Central memory CD4-positive, alpha-beta T cell (primary cell): Measurements from ENCODE around the gene MOB3A.

ENCODE experiments used
- DNase-seq: peaks from one replicate; pipeline ENCODE4 v3.0.0; 2022

Gene MOB3A

DNA sequence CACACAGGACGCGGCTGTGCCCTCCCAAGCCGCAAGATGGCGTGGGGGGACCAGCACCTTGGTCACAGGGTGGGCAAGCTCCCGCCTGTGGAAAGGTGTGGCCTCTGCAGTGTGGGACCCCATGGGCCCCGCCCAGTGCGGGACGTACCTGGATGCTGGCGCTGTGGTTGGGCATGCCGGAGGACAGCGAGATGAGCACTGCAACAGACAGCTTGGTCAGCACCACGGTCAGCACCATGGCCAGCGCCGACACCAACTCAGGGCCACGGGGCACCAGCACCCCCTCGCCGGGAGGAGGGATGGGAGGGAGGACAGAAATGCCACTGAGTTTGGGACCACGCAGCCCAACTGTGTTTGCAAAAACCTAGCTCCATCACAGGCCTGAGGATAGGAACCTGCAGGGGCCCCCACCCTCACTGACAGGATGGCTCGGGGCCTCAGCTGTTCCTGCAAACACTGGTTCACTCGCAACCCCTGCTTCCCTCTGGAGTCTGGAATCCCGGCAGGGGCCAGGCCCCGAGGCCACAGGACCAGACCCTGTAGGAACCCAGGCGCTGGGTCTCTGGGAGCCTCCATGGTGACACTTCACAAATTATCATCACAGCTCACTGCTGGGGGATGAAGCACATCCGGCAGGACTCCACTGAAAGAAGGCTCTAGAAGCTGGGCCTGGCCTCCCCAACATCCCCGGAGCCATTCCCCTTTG, 27.7 kb upstream of the MOB3A start:
- no peak for DNase-seq

DNA sequence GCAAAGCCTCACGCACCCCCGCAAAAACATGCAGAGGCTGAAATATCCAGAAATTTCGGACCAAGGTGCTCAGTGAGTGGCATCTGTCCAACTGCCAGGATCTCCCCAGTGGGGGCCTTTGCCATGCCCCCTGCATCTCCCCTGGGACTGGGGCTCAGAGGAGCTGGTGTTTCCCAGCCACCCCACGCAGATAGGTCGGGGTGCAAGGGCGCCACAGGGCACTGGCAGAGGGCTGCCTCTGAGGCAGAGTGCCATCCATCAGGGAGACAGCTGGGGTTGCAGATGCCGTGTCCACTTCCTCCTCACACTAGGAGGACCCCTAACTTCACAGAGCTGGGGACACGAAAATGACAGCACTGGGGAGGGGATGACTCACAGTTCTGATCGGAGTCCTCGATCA, 26.9 kb upstream of the MOB3A start:
- DNase-seq, result no peak

DNA sequence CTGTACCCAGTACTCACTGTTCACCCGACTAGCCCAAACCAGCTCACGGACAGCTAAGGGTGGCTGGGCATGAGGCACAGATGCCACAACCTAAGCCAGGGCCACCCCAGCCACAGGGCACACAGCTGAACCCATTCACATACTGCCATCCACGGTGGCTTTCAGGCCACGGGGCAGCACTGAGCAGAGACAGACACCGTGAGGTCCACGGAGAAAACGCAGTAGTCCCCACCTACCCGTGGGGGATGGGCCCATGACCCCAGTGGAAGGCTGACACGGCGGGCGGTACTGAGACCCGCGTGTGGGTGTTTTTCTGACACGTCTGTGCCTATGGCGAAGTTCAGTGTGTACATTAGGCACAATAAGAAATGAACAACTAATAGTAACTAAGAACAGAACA, 26.1 kb upstream of the MOB3A start:
- no peak for DNase-seq

DNA sequence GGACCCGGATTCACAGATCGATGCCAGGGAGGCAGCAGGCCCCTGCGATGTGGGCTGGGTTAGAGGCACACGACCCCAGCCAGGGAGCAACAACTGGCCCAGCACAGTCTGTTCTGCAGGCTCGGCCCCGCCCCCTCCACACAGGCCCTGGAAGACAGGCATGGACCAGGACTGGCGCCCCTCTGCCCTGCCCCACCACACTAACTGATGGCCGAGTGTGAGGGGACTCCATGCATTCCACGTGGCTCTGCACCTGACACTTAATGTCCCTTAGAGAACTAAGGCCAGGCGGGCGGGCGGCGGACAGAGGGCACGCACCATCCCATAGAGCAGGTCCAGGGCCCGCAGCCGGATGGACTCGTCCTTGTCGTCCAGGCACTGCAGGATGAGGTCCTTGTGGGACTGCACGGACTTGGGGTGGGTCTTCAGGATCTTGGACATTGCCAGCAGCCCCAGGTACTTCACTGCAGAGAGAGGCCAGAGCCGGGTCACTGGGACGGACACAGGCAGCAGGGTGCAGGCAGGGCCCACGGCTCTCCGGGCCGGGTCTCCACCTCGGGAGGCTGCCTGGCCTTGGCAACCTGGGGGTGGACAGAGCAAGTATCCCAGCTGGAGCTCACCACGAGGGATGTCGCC, 25.4 kb upstream of the MOB3A start:
- DNase-seq, result no peak

DNA sequence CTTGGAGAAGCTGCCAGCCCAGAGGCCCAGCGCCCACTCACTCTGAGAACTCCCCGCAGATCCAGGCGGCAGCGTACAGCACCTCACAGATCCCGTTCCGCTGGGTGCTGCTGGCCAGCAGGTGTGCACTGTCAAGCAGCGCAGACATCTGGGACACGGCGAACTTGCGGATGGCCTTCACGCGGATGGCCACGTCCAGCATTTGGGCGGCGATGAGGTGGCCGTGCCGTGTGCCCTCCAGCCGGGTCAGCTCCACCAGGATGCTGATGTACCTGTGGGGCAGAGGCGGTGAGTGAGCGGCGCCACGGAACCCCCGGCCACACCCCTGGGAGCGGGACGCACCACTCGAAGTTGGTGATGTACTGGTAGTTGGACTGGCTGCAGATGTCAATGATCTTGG, 24.7 kb upstream of the MOB3A start:
- no peak for DNase-seq

DNA sequence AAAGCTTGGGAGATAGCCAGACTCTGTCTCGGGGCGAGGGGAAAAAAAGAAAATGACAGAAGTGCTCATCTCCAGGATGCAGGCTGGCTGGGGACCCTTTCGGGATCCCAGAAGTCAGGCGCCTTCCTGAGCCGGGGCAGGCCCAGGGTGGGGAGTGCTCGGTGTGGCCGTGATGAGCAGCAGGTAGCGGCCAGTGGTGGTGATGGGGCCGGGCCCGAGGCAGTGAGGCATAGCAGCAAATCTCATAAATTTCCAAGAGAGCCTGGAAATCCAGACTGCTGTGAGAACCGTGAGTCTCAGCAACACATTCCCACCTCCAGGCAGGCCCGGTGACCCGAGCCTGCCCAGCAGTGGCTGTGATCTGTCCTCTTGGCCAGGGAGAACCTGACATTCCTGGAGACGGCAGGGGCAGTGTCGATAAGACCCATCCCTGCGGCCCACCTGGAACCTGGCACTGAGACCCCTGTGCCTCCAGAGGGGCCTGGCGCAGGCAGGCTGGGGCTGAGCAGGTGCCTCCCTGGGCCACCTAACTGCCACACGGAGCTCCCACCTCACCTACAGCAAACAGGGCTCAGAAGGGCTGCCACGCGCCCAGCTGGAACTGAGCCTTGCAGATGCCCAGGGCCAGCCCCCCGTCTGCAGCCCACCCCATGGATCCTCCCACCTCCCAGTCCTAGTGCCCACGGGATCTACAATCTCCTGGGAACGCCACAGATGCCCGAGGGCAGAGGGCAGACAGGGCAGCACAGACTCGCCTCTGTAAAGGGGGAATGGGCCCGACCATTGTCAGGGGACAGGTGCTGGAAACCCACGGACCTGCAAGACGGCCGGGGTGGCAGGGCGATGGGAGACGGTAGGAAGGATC, 24.0 kb upstream of the MOB3A start:
- DNase-seq, result no peak

DNA sequence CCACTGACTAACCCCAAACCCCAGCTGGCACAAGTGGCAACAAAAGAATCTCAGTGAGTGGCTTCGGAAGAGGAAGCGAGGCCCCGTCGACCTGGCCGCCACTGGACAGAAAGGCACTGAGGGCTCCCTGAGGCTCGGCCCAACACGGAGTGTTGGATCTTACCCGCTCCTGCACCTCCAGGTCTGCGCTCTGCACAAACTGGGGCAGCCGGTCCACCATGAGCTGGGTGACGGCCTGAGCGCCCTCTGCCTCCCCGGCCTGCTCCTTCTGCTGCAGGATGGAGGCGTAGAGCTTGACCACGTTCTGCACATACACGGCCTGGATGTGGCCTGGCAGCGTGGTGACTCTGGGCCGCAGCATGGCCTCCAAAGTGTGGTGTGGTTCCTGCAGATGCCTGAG, 22.3 kb upstream of the MOB3A start:
- no peak for DNase-seq

DNA sequence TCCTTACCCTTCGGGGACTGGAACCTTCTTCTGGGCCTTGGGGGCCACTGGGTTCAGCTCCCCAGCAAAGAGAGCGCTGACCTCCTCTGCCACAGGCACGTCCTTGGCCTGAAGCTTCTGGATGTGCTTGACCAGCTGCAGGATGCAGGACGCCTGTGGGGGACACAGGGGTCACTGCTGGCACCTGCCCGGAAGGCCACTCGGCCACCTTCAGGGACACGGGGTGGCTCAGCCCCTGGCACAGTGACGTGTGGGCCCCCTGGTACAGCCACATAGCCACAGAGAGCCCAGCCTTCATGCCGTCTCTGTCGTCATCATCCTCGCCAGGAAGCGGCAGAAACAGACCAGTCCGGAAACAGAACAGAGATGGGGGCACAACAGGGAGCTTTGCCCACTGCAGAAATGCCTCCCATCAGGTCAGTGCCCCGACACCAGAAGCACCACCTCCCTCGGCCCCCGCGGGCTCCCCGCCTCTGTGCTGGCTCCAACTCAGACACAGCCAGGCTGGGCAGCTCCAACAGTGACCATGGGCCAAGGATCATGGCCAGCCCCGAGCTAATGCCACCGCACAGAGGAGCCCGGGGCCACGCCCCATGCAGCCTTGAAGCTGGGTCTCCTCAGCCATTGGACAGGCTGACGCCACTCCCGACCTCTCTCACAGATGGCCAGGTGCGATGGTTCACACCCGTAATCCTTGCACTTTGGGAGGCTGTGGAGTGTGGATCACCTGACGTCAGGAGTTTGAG, 21.3 kb upstream of the MOB3A start:
- DNase-seq, result no peak

DNA sequence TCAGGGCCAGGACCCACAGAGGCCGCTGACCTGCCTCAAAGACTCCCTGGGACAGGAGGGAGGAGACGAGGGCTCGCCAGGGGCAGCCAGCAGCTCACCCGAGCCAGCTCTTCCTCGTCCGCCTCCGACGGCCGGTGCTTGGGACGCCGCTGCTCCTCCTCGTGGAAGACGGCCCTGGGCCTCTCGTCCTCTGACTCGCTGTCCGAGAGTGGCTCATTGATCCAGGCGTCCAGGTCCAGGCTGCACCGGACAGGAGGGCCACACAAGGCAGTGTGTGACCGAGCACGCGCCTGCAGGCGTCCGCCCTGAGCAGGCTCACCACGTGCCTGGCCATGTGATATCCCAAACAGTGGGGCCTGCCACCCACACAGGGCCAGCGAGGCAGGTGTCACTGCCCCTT, 20.4 kb upstream of the MOB3A start:
- DNase-seq, result no peak

DNA sequence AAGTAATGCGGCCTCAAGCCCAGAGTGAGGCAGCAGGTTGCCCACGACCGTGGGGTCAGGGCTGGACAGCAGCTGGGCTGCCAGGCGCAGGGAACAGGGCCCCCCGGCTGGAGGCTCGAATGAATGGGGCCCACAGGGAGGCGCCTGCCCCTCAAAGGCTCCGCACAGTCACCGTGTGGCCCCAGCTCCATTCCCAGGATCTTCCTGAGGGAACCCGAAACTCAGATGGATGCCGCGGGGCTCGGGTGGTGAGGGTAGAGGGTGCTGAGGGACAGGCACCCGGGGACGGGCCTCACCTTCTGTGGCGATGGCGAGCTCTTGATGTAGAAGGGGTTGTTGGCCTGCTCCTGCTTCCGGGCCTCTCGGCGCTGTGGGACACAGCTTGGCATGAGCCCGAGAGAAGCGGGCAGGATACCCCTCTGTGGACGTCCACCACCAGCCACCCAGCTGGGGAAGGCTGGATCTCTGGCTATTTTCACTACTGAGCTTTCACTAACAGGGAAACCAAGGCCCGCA, 19.8 kb upstream of the MOB3A start:
- no peak for DNase-seq

DNA sequence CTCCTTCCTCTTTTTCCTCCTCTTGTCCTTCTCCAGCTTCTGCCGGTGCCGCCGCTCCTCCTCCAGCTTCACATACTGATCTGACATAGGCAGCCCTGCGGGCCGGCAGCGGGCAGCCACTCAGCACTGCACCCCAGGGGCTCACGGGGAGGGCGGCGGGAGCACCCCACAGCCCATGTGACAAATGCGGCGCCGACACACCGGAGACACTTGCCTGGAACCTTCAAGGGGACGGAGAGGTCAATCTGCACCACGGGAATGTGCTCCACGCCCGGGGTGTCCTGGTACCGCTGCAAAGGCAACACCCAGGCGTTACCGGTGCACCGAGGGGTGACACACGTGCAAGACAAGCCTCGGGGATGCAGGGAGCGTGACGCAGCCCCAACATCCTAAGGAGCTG, 19.2 kb upstream of the MOB3A start:
- DNase-seq, result no peak

DNA sequence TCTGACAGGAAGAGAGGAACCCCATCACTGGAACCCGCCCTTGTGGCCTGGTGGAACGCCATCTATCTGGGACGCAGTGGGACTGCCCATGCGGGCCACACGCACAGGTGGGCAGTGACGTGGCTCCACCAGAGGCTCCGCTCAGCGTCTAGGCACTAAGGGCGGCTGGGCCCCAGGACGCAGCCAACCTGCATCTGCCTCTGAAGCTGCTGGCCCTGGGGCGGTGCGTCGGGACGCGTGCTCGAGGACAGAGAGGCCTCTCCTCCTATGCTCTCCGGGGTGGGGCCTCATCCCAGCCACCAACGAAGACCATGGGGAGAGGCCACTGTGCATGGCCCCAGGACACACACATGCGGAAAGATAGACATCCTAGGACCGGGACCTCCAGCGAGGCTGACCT, 18.7 kb upstream of the MOB3A start:
- no peak for DNase-seq

DNA sequence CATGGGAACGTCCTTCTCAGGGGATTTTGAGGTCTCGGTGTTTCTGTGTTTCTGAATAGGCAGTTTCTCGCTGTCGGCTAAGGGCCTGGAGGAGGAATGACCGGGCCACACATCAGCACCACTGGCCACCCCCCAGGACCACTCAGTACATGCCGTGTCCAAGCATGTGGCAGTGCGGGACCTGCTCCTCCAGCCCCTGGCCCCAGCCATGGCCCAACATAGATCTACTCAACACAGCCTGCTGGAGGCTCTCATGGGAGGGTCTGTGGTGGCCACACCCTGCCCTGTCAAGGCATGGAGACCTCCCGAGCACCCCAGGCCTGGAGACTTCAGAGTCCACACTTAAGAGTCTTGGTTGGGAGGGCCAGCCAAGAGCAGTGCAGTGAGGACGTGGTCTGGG, 18.1 kb upstream of the MOB3A start:
- no peak for DNase-seq

DNA sequence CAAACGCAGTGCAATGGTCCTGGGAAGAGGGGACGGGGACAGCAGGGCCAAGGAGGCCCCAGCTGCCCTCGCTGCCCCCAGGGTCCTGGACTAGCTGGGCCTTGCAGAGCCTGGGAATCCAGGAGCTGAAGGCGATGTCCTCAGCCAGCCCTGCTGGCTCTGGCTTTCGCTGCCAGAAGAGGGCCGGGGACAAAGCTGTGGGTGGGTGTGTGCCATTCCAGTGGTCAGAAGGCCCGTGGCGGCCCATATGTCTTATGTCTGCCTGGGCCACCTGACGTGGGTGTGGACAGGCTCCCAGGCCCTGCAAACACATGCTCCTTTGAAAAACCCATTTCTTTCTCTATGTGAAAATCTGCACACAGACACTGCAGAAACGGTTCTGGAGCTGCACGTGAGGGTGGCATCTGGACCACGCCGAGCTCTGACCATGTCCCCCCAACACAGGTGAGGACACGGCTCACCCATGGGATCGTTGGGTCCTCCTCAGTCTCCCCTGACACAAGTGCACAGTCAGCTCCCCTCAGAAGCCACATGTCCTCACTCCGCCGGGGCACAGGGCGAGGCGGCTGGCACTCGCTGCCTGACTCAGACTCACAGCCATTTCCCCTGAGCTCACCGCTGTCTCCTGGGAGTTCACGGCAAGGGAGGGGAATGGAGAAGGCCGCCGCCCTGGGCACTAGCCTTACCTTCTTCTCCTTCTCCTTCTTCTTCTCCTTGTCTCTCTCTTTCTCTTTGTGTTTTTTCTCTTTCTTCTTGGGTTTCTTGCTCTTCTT, 17.5 kb upstream of the MOB3A start:
- no peak for DNase-seq

DNA sequence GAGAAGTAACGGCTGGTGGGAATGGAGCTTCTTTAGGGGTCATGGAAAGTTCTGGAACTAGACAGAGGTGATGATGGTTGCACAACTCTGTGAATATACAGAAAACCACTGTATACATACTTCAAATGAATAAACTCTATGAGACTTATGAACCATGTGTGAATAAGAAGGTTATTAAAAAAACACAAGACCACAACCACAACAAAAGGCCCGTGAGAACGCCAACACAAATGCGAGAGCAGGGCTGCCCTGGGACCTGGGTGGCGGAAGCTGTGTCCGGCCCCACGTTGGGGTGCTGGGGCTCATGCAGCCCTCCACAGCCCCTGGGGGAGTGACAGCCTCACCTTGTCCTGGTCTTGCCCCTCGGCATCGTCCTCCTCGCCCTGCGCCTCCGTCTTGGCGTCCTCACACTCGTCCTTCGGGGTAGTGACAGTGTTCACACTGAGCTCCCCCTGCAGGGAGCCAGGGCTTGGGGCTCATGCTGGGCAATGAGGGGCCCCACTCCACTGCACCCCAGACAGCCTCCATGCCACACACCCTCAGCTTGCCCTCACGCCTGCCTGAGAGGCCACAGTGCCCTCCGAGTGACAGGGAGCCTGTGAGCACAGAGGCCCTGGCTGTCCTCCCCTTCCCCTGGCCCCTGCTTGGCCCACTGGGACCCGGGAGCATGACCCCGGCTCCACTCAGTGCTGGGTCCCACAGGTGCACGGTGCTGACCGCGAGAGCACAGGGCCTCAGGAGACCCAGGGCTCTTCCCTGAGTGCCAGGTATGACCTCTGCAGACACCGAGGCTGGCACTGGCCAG, 16.6 kb upstream of the MOB3A start:
- DNase-seq, result no peak

DNA sequence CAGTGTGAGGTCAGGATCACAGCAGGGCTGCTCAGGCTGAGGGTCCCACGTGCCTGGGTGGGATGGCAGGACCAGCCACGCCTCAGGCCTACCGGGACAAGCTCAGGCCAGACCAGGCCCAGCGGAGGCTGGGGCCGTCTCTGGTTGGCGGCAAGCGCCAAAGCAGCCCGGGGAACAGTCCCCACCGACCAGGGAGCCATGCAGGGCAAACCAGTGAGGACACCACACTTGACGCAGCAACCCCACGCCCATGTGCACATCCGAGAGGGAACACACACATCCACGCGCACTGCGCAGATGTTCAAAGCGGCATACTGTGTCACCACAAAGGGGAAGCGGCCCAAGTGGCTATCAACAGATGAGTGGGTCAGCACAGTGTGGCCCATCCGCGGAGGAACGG, 15.8 kb upstream of the MOB3A start:
- no peak for DNase-seq

DNA sequence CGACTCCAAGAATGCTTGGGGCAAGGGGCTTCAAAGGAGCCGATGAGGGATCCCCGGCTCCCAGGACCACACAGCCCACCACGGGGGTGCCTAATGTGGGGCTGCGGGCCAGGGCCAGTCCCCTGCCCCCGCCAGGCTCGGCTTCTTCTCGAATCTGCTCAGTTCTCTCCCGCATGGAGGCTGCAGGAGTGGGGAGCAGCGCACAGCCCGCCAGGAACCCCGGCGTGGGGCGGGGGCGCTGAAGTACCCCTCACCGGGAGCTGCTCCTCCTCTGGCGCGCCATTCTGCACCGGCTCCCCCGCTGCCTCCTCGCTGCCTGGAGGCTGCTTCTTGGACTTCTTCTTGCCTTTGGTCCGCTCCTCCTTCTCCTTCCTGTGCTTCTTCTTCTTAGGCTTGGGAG, 15.3 kb upstream of the MOB3A start:
- DNase-seq, result no peak

DNA sequence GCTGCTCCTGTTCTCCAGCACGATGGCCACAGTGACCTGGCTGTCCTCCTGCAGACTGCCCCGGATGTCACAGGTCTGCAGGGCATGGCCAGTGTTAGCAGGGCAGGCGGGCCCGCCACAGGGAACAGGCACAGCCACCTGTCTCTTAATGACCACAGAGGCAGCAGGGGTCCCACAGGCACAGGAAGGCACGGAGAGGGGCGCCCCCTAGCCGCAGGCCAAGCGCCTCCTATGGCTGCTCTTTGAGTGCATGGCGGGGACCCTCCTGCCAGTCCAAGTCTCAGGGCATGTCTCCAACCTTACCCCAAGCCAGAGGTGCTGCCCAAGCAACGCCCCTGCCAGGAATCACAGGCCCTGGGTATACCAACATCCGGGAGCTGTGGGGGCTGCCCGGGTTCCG, 14.7 kb upstream of the MOB3A start:
- no peak for DNase-seq

DNA sequence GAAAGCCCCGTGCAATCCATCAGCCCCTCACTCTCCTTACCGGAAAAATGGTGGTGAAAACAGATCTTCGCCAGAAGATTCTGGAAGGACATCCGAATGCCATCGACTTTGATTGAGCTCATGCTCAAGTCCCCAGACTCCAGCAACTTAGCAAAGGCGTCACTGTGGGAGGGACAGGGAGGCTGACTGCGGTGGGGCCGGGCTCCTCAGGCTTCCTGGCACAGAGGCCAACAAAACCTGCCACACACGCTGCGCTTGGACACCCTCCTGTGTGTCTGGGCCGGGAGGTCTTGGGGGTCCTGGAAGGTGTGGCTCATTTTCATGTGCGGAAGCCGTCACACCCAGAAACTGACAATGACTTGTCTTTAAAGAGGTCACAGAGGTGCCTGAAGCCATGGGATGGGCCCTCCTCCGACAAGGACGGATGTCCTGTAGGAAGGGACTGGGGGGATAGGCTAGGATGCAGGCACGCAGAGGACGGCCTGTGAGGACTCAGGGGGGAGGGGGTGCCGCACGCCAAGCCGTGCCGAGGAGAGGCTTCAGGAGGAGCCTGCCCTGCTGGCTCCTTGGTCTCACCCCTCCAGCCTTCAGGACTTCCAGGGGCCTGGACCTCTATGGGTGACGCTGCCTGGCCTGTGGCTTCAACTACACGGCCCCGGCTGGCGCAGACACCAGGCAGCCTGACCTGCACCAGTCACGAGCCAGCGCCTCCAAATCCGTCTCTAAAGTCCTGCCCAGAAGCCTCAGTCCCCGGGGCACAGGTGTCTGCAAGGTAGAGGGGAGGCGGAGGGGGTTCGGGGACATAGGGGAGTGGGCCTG, 13.1 kb upstream of the MOB3A start:
- DNase-seq, result no peak

DNA sequence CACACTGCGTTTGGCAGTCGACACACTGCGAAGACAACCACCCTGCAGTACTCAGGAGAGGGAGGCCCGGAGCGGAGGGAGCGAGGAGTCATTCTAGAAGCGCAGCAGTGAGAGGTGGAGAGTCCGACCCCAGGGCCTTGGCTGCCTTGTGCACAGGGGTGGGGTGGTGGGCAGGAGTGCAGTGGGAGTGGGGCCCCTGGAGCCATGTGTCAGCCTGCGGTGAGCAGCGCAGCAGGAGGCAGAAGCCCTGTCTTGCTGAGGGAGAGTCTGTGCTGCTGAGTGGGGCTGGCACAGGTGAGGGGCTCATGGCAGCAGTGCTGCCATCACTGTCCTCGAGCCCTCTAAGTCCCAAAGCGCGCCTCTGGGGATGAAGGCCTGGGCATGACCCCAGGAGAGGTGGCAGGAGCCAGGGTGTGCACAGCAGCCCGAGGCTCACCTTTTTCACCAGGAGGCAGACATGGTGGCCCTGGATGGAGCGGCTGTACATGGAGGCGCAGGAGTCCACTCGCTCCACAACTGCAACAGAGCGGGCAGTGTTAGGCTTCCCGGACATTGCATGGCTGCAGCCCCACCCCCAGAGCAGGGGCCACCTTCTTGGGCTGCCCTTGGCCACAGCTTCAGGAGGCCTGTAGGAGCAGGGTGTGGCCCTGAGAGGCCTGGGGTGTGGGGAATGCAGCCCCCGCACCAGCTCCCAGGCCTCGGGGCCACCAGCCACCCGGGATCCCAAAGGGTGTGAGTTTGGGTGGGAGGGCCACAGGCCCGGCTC, 12.3 kb upstream of the MOB3A start:
- DNase-seq, result no peak
